ENCODE data around the gene PRDM16.

GRCh38 chr1:3434406-3435110 is 365.6 kb downstream of the PRDM16 start:
- TF ChIP-seq, protein P1, sequence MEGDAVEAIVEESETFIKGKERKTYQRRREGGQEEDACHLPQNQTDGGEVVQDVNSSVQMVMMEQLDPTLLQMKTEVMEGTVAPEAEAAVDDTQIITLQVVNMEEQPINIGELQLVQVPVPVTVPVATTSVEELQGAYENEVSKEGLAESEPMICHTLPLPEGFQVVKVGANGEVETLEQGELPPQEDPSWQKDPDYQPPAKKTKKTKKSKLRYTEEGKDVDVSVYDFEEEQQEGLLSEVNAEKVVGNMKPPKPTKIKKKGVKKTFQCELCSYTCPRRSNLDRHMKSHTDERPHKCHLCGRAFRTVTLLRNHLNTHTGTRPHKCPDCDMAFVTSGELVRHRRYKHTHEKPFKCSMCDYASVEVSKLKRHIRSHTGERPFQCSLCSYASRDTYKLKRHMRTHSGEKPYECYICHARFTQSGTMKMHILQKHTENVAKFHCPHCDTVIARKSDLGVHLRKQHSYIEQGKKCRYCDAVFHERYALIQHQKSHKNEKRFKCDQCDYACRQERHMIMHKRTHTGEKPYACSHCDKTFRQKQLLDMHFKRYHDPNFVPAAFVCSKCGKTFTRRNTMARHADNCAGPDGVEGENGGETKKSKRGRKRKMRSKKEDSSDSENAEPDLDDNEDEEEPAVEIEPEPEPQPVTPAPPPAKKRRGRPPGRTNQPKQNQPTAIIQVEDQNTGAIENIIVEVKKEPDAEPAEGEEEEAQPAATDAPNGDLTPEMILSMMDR (IDR thresholded peaks at IDR 0.05; ENCODE audit: insufficient read depth, low read depth, low read length): no peak
- TF ChIP-seq EZH2 (IDR thresholded peaks at IDR 0.05; ENCODE audit: insufficient read depth, low read length): no peak

All from astrocyte (in vitro differentiated cells and primary cell).